Measurements from ENCODE around the gene RHCE. TPM values are rescaled to one million over a fixed set of nuclear protein-coding genes. Genes with fewer than 3 reads are reported as not detected.
"Not testable (repeated sequence)": the region's sequence is repeated elsewhere in the genome, so short reads cannot be mapped to it uniquely, and the experiment has no call there.

The RHCE gene
- total and polyA plus RNA-seq, 9 of the 15 experiments (the other 6 are each of a cell fraction or from before 2014, with no cell fraction given), result 5.4 to 31.5 (median 12.6) TPM

DNA sequence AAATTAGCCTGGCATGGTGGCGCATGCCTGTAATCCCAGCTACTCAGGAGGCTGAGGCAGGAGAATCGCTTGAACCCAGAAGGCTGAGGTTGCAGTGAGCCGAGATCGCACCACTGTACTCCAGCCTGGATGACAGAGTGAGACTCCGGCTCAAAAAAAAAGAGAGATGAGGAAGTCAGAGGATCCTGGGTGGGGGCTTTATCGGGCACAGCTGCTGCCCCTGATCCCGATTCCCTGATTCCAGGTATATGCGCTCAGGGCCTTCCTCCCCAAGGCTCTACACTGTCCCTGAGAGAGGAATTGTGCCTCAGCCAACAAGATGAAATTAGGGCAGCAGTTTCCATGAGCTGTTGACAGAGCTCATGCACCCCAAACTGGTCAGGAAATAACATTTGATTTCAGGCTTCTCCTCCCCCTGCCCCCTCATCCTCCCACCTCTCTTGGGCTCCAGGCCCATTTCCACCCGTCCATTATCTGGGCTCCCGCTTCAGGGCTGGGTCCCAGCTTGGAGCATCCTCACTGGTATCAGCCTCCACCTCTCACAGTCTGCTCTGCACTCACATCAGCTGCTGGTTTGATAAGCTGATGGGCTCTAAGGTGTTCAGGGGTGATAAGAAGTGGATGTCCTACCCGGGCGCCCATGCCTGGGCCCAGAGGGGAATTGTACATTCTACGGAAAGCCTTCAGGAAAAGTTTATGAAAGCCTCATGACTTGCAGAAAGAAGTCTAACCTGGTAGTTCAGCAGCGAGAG is 7.6 kb downstream of the RHCE start (continued):
- TF ChIP-seq, protein P1, sequence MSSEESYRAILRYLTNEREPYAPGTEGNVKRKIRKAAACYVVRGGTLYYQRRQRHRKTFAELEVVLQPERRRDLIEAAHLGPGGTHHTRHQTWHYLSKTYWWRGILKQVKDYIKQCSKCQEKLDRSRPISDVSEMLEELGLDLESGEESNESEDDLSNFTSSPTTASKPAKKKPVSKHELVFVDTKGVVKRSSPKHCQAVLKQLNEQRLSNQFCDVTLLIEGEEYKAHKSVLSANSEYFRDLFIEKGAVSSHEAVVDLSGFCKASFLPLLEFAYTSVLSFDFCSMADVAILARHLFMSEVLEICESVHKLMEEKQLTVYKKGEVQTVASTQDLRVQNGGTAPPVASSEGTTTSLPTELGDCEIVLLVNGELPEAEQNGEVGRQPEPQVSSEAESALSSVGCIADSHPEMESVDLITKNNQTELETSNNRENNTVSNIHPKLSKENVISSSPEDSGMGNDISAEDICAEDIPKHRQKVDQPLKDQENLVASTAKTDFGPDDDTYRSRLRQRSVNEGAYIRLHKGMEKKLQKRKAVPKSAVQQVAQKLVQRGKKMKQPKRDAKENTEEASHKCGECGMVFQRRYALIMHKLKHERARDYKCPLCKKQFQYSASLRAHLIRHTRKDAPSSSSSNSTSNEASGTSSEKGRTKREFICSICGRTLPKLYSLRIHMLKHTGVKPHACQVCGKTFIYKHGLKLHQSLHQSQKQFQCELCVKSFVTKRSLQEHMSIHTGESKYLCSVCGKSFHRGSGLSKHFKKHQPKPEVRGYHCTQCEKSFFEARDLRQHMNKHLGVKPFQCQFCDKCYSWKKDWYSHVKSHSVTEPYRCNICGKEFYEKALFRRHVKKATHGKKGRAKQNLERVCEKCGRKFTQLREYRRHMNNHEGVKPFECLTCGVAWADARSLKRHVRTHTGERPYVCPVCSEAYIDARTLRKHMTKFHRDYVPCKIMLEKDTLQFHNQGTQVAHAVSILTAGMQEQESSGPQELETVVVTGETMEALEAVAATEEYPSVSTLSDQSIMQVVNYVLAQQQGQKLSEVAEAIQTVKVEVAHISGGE (CRISPR knock-in tag; IDR thresholded peaks at IDR 0.05), result peak in 1 of 3 experiments; percentile 84; a peak in 2 of 6 replicates
- TF ChIP-seq SMAD4 (CRISPR knock-in tag; conservative IDR thresholded peaks at IDR 0.05), result peak; percentile 92
- TF ChIP-seq MTA2 (IDR thresholded peaks at IDR 0.05; ENCODE audit: low read depth), result peak; percentile 97
- TF ChIP-seq ZBED1 (IDR thresholded peaks at IDR 0.05), result peak; percentile 79; the same call in 1 of the 2 replicates
- peak in 1 of 2 experiments; percentile 49; a peak in 1 of 3 replicates for TF ChIP-seq CBX3 (IDR thresholded peaks at IDR 0.05; ENCODE audit: borderline replicate concordance in 1 of 2, low read length in 2 of 2)
- TF ChIP-seq STAT5A (IDR thresholded peaks at IDR 0.05; ENCODE audit: borderline replicate concordance, low read length), result peak; percentile 88
- 0 out of 2 replicates have a peak, but pooled peaks have one; percentile 42 for TF ChIP-seq ATF4 (CRISPR knock-in tag; IDR thresholded peaks at IDR 0.05)
- TF ChIP-seq TRIM24 (IDR thresholded peaks at IDR 0.05), result peak; percentile 93 to 95
- TF ChIP-seq GATAD2B (IDR thresholded peaks at IDR 0.05; ENCODE audit: borderline replicate concordance), result peak; percentile 65; the same call in 1 of the 2 replicates
- TF ChIP-seq TARDBP (IDR thresholded peaks at IDR 0.05), result peak; percentile 95
- peak; percentile 58; the same call in 1 of the 2 replicates for TF ChIP-seq PYGO2 (tag; IDR thresholded peaks at IDR 0.05)
- TF ChIP-seq HDAC3 (IDR thresholded peaks at IDR 0.05; ENCODE audit: borderline replicate concordance, partially characterized antibody), result peak; percentile 92
- peak; percentile 91 for TF ChIP-seq CCNT2 (IDR thresholded peaks at IDR 0.05; ENCODE audit: borderline replicate concordance, extremely low read depth, insufficient read length, low read depth, low read length)
- peak; percentile 64; the same call in 1 of the 2 replicates for TF ChIP-seq CXXC5 (CRISPR knock-in tag; IDR thresholded peaks at IDR 0.05)
- peak; percentile 40; the same call in 1 of the 2 replicates for TF ChIP-seq EP400 (IDR thresholded peaks at IDR 0.05)
- TF ChIP-seq ZNF766 (CRISPR knock-in tag; conservative IDR thresholded peaks at IDR 0.05), result peak; percentile 92
- 0 out of 4 replicates have a peak, but pooled peaks of 1 of the 2 experiments have one; percentile 50 for TF ChIP-seq MLLT1 (IDR thresholded peaks at IDR 0.05)
- TF ChIP-seq ZNF584 (CRISPR knock-in tag; IDR thresholded peaks at IDR 0.05; ENCODE audit: low read depth), result peak; percentile 66; the same call in 1 of the 2 replicates
- TF ChIP-seq NR2C2 (CRISPR knock-in tag; IDR thresholded peaks at IDR 0.05), result not testable (repeated sequence)
- TF ChIP-seq NR2C2 (tag; IDR thresholded peaks at IDR 0.05), result peak; percentile 37; the same call in 1 of the 2 replicates
- TF ChIP-seq GATA2 (CRISPR knock-in tag; IDR thresholded peaks at IDR 0.05), result peak; percentile 96
- peak; percentile 35 for TF ChIP-seq ZFX (CRISPR knock-in tag; IDR thresholded peaks at IDR 0.05)

All from K562 (cell line).